Loucy (cell line): ENCODE measurements around the gene F13A1.

ENCODE experiments used
- H2AFZ ChIP-seq: fragments of 200-600 bp; sonication (generic); 2 replicates; pipeline ENCODE4 v1.6.0; 2016; ENCODE audit warnings: antibody characterized with exemption, mild to moderate bottlenecking, low read length, moderate library complexity
- H3F3A ChIP-seq: fragments of 200-600 bp; 2 replicates; pipeline ENCODE4 v1.6.0; 2016; ENCODE audit warnings: antibody characterized with exemption, low read depth, mild to moderate bottlenecking
- H3K27me3 ChIP-seq: fragments of 200-600 bp; sonication (generic); 2 replicates; pipeline ENCODE4 v1.6.1; 2014; ENCODE audit warnings: low read length, mild to moderate bottlenecking; ENCODE audit not compliant: insufficient read depth, poor library complexity, severe bottlenecking
- H3K36me3 ChIP-seq: fragments of 200-600 bp; sonication (generic); 2 replicates; pipeline ENCODE4 v1.6.1; 2016; ENCODE audit warnings: low read length; ENCODE audit not compliant: insufficient read depth
- H3K4me1 ChIP-seq: fragments of 200-600 bp; sonication (generic); 2 replicates; pipeline ENCODE4 v1.5.1; 2014; ENCODE audit warnings: low read length, mild to moderate bottlenecking; ENCODE audit not compliant: insufficient read depth, poor library complexity, severe bottlenecking
- H3K4me2 ChIP-seq: fragments of 200-600 bp; sonication (generic); 2 replicates; pipeline ENCODE4 v1.6.0; 2014; ENCODE audit warnings: antibody characterized with exemption, low read length, low read depth, mild to moderate bottlenecking; ENCODE audit not compliant: poor library complexity, severe bottlenecking
- H3K4me3 ChIP-seq: fragments of 200-600 bp; sonication (generic); 2 replicates; pipeline ENCODE4 v1.5.1; 2014; ENCODE audit warnings: low read length, mild to moderate bottlenecking, mixed read lengths; ENCODE audit not compliant: poor library complexity, severe bottlenecking
- H3K79me2 ChIP-seq: fragments of 200-600 bp; sonication (generic); 2 replicates; pipeline ENCODE4 v1.6.1; 2014; ENCODE audit warnings: low read length; ENCODE audit not compliant: insufficient read depth
- H3K9ac ChIP-seq: fragments of 200-600 bp; sonication (generic); 2 replicates; pipeline ENCODE4 v1.6.0; 2014; ENCODE audit warnings: mild to moderate bottlenecking, low read depth, low read length, moderate library complexity; ENCODE audit not compliant: poor library complexity, severe bottlenecking
- H3K9me2 ChIP-seq: fragments of 200-600 bp; sonication (generic); replicated peaks from 2 replicates; pipeline ENCODE4 v1.6.1; 2016; ENCODE audit warnings: low read depth, low read length, mixed read lengths
- H3K9me3 ChIP-seq: fragments of 200-600 bp; sonication (generic); 2 replicates; pipeline ENCODE4 v1.6.1; 2014; ENCODE audit warnings: mild to moderate bottlenecking, antibody characterized with exemption, low read length, low read depth; ENCODE audit not compliant: insufficient read depth
- H4K20me1 ChIP-seq: fragments of 200-600 bp; sonication (generic); 2 replicates; pipeline ENCODE4 v1.6.0; 2014; ENCODE audit warnings: antibody characterized with exemption, low read length, mild to moderate bottlenecking; ENCODE audit not compliant: insufficient read depth, poor library complexity, severe bottlenecking
- EZH2phosphoT487 ChIP-seq: fragments of 200-600 bp; IDR thresholded peaks from 2 replicates; pipeline ENCODE4 v1.6.1; 2018; ENCODE audit warnings: antibody characterized with exemption, mild to moderate bottlenecking, moderate library complexity, borderline replicate concordance
- TF ChIP-seq, protein P1 (sequence below): fragments of 200-600 bp; sonication (generic); conservative IDR thresholded peaks from 2 replicates; pipeline ENCODE4 v1.5.1; 2014; ENCODE audit warnings: mild to moderate bottlenecking, antibody characterized with exemption, low read length

F13A1 gene

GRCh38 chr6:6282716-6283115 is 37.7 kb downstream of the F13A1 start:
- H2AFZ ChIP-seq: no peak overlapping the region
- TF ChIP-seq, protein P1, sequence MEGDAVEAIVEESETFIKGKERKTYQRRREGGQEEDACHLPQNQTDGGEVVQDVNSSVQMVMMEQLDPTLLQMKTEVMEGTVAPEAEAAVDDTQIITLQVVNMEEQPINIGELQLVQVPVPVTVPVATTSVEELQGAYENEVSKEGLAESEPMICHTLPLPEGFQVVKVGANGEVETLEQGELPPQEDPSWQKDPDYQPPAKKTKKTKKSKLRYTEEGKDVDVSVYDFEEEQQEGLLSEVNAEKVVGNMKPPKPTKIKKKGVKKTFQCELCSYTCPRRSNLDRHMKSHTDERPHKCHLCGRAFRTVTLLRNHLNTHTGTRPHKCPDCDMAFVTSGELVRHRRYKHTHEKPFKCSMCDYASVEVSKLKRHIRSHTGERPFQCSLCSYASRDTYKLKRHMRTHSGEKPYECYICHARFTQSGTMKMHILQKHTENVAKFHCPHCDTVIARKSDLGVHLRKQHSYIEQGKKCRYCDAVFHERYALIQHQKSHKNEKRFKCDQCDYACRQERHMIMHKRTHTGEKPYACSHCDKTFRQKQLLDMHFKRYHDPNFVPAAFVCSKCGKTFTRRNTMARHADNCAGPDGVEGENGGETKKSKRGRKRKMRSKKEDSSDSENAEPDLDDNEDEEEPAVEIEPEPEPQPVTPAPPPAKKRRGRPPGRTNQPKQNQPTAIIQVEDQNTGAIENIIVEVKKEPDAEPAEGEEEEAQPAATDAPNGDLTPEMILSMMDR: no peak
- no peak for TF ChIP-seq EZH2phosphoT487
- no peak overlapping the region for H3K4me2 ChIP-seq
- no peaks in the 10 kb centered on the region for H3K9me2 ChIP-seq
- H3K9ac ChIP-seq: no peak overlapping the region
- H3K4me1 ChIP-seq: no peaks in the 10 kb centered on the region
- H3K4me3 ChIP-seq: no peak overlapping the region
- H3K79me2 ChIP-seq: no peaks in the 10 kb centered on the region
- H3K9me3 ChIP-seq: no peaks in the 10 kb centered on the region
- H4K20me1 ChIP-seq: no peaks in the 10 kb centered on the region
- H3K27me3 ChIP-seq: no peaks in the 10 kb centered on the region
- H3F3A ChIP-seq: no peaks in the 10 kb centered on the region
- no peaks in the 10 kb centered on the region for H3K36me3 ChIP-seq

DNA sequence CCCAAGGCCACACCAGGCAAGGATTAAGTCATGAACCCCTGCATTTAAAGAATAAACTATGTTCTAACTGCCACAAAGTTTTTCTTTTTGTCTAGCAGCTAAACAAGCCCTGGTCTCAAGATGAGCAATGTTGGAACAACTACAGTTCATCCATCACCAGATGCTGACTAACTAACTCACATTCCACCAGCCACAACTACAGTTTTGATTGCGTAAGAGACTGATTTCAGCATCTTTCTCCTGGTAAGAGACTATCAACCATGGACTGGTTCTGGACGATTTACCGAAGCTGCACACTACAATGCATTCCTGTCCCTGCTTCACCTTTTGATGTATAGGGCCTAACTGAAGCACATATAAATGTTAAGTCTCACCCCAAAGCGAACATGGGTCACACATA is 43.0 kb downstream of the F13A1 start:
- no peak overlapping the region for H3K4me3 ChIP-seq
- H3K9me3 ChIP-seq: no peaks in the 10 kb centered on the region
- H3K9ac ChIP-seq: no peak overlapping the region
- no peaks in the 10 kb centered on the region for H3K36me3 ChIP-seq
- H2AFZ ChIP-seq: no peak overlapping the region
- H3F3A ChIP-seq: no peaks in the 10 kb centered on the region
- H3K79me2 ChIP-seq: no peaks in the 10 kb centered on the region
- no peaks in the 10 kb centered on the region for H3K4me1 ChIP-seq
- no peak for TF ChIP-seq EZH2phosphoT487
- TF ChIP-seq, protein P1: no peak
- no peaks in the 10 kb centered on the region for H4K20me1 ChIP-seq
- no peak overlapping the region for H3K4me2 ChIP-seq
- no peaks in the 10 kb centered on the region for H3K9me2 ChIP-seq
- no peaks in the 10 kb centered on the region for H3K27me3 ChIP-seq

DNA sequence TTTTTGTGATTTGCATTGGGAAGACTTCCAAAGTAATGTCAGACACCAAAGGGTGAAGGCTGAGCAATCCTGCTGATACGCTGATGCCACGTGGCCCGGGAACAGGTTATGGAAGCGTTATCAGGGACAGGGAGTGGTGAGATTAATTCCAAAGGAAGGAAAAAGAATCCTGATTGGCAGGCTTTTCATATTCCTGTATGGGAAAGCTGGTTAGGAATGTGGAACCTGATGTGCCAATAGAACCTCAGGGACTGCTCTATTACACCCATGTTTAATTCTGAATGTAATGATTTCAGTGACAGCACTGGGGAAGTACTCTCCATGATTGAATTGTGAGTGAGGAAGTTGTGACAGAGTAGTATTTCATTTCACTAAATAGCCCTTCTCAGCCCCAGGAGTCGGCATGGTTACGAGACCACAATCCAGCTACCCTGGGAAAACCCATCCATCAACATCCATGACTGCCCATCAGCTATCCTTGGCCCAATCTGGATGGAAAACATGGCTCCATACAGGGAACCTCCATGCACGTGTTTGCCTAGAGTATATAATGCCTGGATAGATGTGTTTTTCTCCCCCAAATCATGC is 49.4 kb downstream of the F13A1 start:
- TF ChIP-seq EZH2phosphoT487: no peak
- TF ChIP-seq, protein P1: no peak
- H3K4me1 ChIP-seq: no peaks in the 10 kb centered on the region
- H3K27me3 ChIP-seq: no peaks in the 10 kb centered on the region
- no peaks in the 10 kb centered on the region for H3F3A ChIP-seq
- no peak overlapping the region for H3K4me2 ChIP-seq
- no peaks in the 10 kb centered on the region for H3K9me2 ChIP-seq
- H3K79me2 ChIP-seq: no peaks in the 10 kb centered on the region
- no peak overlapping the region for H3K4me3 ChIP-seq
- 0 out of 2 replicates have a peak, but pooled peaks cover 2% of the 10 kb centered on the region for H3K9me3 ChIP-seq
- H2AFZ ChIP-seq: no peak overlapping the region
- no peak overlapping the region for H3K9ac ChIP-seq
- H3K36me3 ChIP-seq: no peaks in the 10 kb centered on the region
- H4K20me1 ChIP-seq: no peaks in the 10 kb centered on the region
